Neural progenitor cell (in vitro differentiated cells): ENCODE results near the gene OR6J1. TPM values are rescaled to one million over a fixed set of nuclear protein-coding genes. Genes with fewer than 3 reads are reported as not detected.

ENCODE experiments used
- DNase-seq: peaks from one replicate; pipeline ENCODE4 v3.0.0-alpha.2; 2016; ENCODE audit warnings: low spot score
- H2AFZ ChIP-seq: fragments of 200-600 bp; sonication (generic); replicated peaks from 2 replicates; pipeline ENCODE4 v1.6.1; 2016; ENCODE audit warnings: antibody characterized with exemption
- H3F3A ChIP-seq: fragments of 200-600 bp; sonication (generic); 2 replicates; pipeline ENCODE4 v1.6.1; 2016; ENCODE audit warnings: antibody characterized with exemption, low read depth
- H3K27ac ChIP-seq: fragments of 200-600 bp; sonication (generic); 2 replicates; pipeline ENCODE4 v1.5.1; 2016; ENCODE audit warnings: mild to moderate bottlenecking
- H3K27me3 ChIP-seq: fragments of 200-600 bp; sonication (generic); 2 replicates; pipeline ENCODE4 v1.6.1; 2016; ENCODE audit warnings: mild to moderate bottlenecking, moderate library complexity
- H3K36me3 ChIP-seq: fragments of 200-600 bp; sonication (generic); 2 replicates; pipeline ENCODE4 v1.5.1; 2016
- H3K4me1 ChIP-seq: fragments of 200-600 bp; sonication (generic); 2 replicates; pipeline ENCODE4 v1.6.1; 2016; ENCODE audit warnings: mixed run types
- H3K4me2 ChIP-seq: fragments of 200-600 bp; sonication (generic); 2 replicates; pipeline ENCODE4 v1.6.1; 2016
- H3K4me3 ChIP-seq: fragments of 200-600 bp; sonication (generic); 2 replicates; pipeline ENCODE4 v1.5.1; 2016
- H3K79me2 ChIP-seq: fragments of 200-600 bp; sonication (generic); 2 replicates; pipeline ENCODE4 v1.6.1; 2016; ENCODE audit warnings: low read depth
- H3K9ac ChIP-seq: fragments of 200-600 bp; sonication (generic); 2 replicates; pipeline ENCODE4 v1.6.1; 2016
- H3K9me3 ChIP-seq: fragments of 200-600 bp; sonication (generic); 2 replicates; pipeline ENCODE4 v1.5.1; 2016; ENCODE audit warnings: low read depth
- H4K20me1 ChIP-seq: fragments of 200-600 bp; sonication (generic); 2 replicates; pipeline ENCODE4 v1.6.1; 2016; ENCODE audit warnings: low read depth
- H3K27ac Mint-ChIP-seq: 3 replicates; pipeline ENCODE4 v1.8.0; 2021; ENCODE audit warnings: mixed read lengths
- H3K27me3 Mint-ChIP-seq: 2 replicates; pipeline ENCODE4 v1.8.0; 2022; ENCODE audit warnings: low read depth, mild to moderate bottlenecking, inconsistent platforms, moderate library complexity, mixed read lengths; ENCODE audit not compliant: insufficient read depth
- H3K36me3 Mint-ChIP-seq: 3 replicates; pipeline ENCODE4 v1.8.0; 2021; ENCODE audit warnings: mixed read lengths
- H3K4me1 Mint-ChIP-seq: 3 replicates; pipeline ENCODE4 v1.8.0; 2021; ENCODE audit warnings: mixed read lengths
- H3K4me3 Mint-ChIP-seq: 3 replicates; pipeline ENCODE4 v1.8.0; 2021; ENCODE audit warnings: mild to moderate bottlenecking, moderate library complexity, mixed read lengths
- H3K9me3 Mint-ChIP-seq: 3 replicates; pipeline ENCODE4 v1.8.0; 2020; ENCODE audit warnings: mixed read lengths
- EZH2 ChIP-seq: fragments of 200-600 bp; sonication (generic); IDR thresholded peaks from 2 replicates; pipeline ENCODE4 v1.6.1; 2017; ENCODE audit warnings: antibody characterized with exemption, mild to moderate bottlenecking, moderate library complexity
- EZH2phosphoT487 ChIP-seq: fragments of 200-600 bp; sonication (generic); IDR thresholded peaks from 2 replicates; pipeline ENCODE4 v1.6.1; 2017; ENCODE audit warnings: antibody characterized with exemption
- total RNA-seq: library from RNA; depleted of rRNA; stranded (reverse); fragments of >200 nt; gene quantifications from 2 replicates; pipeline ENCODE4 v1.2.3, GENCODE V29; 2015; ENCODE audit warnings: low replicate concordance
- TF ChIP-seq, protein P1 (sequence below): fragments of 200-600 bp; sonication (generic); IDR thresholded peaks from 2 replicates; pipeline ENCODE4 v1.5.1; 2017; ENCODE audit warnings: antibody characterized with exemption, mild to moderate bottlenecking

OR6J1 gene
- total RNA-seq, 1 donor from 2014 or later: not detected

DNA sequence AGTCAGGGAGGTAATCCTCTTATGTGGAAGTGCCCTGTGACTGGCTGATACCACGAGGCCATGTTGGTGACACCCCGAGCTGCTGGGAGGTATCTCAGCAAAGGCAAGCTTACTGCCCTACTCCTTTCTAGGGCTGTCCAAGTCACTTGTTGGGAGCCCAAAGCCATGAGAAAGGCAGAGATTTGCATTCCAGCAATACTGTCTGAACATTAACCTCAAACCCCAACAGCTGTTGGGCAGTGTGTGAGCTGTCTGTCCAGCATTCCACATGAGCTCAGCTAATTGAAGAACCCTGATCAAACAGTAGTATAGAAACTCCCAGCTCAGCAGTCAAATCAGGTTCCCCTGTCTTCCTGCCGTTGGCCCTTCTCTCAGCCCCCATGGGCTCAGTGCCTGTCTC lies 36.9 kb downstream of the OR6J1 start:
- H3K4me1 Mint-ChIP-seq: no peaks in the 10 kb centered on the region

DNA sequence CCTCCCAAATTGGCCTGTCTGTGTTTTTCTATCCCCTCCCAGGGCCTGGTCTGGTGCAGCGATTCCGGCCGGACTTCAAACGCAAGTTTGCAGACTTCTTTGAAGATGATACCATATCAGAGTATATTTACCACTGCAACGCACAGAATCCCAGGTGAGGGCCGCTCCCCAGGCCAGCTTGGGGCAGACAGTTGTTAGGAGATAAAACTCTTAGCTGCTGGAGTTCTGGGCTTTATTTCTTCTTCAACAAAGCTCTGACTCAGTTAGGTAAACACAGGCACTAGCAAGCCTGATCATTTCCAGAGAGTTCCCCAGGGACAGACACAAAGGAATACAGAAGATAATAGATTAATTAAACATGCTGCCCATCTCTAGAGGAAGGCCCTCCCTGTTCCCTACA lies 37.8 kb downstream of the OR6J1 start:
- no peaks in the 10 kb centered on the region for H3K4me1 Mint-ChIP-seq
- Histone ChIP-seq H3F3A (no peaks in the 10 kb centered on the region), H3K4me2 (no peak overlapping the region), H4K20me1 (no peaks in the 10 kb centered on the region), H3K27me3 (no peaks in the 10 kb centered on the region), H3K4me1 (no peaks in the 10 kb centered on the region), H3K9ac (no peak overlapping the region), H3K79me2 (no peaks in the 10 kb centered on the region), H3K27ac (no peak overlapping the region), H3K9me3 (no peaks in the 10 kb centered on the region), H2AFZ (no peak overlapping the region), H3K4me3 (no peak overlapping the region), H3K36me3 (peaks cover 4% of the 10 kb centered on the region)
- no peak for TF ChIP-seq EZH2phosphoT487
- TF ChIP-seq EZH2: no peak
- TF ChIP-seq, protein P1, sequence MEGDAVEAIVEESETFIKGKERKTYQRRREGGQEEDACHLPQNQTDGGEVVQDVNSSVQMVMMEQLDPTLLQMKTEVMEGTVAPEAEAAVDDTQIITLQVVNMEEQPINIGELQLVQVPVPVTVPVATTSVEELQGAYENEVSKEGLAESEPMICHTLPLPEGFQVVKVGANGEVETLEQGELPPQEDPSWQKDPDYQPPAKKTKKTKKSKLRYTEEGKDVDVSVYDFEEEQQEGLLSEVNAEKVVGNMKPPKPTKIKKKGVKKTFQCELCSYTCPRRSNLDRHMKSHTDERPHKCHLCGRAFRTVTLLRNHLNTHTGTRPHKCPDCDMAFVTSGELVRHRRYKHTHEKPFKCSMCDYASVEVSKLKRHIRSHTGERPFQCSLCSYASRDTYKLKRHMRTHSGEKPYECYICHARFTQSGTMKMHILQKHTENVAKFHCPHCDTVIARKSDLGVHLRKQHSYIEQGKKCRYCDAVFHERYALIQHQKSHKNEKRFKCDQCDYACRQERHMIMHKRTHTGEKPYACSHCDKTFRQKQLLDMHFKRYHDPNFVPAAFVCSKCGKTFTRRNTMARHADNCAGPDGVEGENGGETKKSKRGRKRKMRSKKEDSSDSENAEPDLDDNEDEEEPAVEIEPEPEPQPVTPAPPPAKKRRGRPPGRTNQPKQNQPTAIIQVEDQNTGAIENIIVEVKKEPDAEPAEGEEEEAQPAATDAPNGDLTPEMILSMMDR: no peak
- no peaks in the 10 kb centered on the region for H3K27me3 Mint-ChIP-seq
- no peaks in the 10 kb centered on the region for H3K9me3 Mint-ChIP-seq
- no peak overlapping the region for H3K4me3 Mint-ChIP-seq
- peaks cover 31% of the 10 kb centered on the region for H3K36me3 Mint-ChIP-seq
- no peak for DNase-seq
- H3K27ac Mint-ChIP-seq: no peak overlapping the region

More for the DNA sequence above, 36.9 kb downstream of the OR6J1 start:
- H3K27me3 ChIP-seq: no peaks in the 10 kb centered on the region
- no peak for DNase-seq
- no peak overlapping the region for H3K27ac ChIP-seq
- no peak overlapping the region for H3K9ac ChIP-seq
- no peak overlapping the region for H3K4me3 ChIP-seq
- no peaks in the 10 kb centered on the region for H3K79me2 ChIP-seq
- Mint-ChIP-seq H3K27ac (no peak overlapping the region), H3K36me3 (peaks cover 26% of the 10 kb centered on the region), H3K4me3 (no peak overlapping the region), H3K27me3 (no peaks in the 10 kb centered on the region), H3K9me3 (no peaks in the 10 kb centered on the region)
- TF ChIP-seq EZH2: no peak
- TF ChIP-seq EZH2phosphoT487: no peak
- TF ChIP-seq, protein P1: no peak
- no peaks in the 10 kb centered on the region for H3F3A ChIP-seq
- H4K20me1 ChIP-seq: no peaks in the 10 kb centered on the region
- no peak overlapping the region for H3K4me2 ChIP-seq
- H3K4me1 ChIP-seq: no peaks in the 10 kb centered on the region
- no peak overlapping the region for H2AFZ ChIP-seq
- no peaks in the 10 kb centered on the region for H3K9me3 ChIP-seq
- H3K36me3 ChIP-seq: peaks cover 4% of the 10 kb centered on the region

DNA sequence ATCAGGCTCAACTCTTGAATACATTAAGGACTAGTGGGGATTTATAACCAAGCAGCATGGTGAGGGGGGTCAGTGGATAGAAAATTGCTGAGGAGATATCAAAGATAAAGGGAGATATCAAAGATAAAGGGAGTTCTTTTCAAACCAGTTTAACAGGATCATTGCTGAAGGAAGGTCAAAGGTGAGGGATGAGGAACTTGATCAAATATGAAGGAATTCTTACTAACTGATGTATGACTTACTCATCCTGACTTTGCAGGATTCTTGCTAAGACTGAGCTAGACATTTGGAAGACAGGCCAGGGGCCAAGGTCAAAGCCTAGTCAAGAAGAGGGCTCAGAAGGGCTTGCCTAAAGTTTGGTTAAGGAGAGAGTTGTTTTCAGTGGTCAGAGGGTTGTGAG lies 41.3 kb downstream of the OR6J1 start:
- Histone ChIP-seq H3K79me2 (peaks cover 17% of the 10 kb centered on the region), H3F3A (peaks cover 10% of the 10 kb centered on the region), H3K4me1 (peaks cover 9% of the 10 kb centered on the region), H3K4me3 (no peak overlapping the region), H3K36me3 (peaks cover 4% of the 10 kb centered on the region), H3K9ac (no peak overlapping the region), H3K27ac (no peak overlapping the region), H3K27me3 (no peaks in the 10 kb centered on the region), H3K9me3 (no peaks in the 10 kb centered on the region), H4K20me1 (peaks cover 5% of the 10 kb centered on the region), H3K4me2 (no peak overlapping the region), H2AFZ (no peak overlapping the region)
- Mint-ChIP-seq H3K36me3 (peaks cover 19% of the 10 kb centered on the region), H3K4me1 (peaks cover 16% of the 10 kb centered on the region), H3K27ac (no peak overlapping the region), H3K9me3 (no peaks in the 10 kb centered on the region), H3K27me3 (peaks cover 4% of the 10 kb centered on the region), H3K4me3 (no peak overlapping the region)
- TF ChIP-seq EZH2phosphoT487 (no peak), EZH2 (no peak)
- TF ChIP-seq, protein P1: no peak
- no peak for DNase-seq
